GM21529 (cell line): ENCODE data around the gene PNMA8A.
"Not testable (repeated sequence)": the region's sequence is repeated elsewhere in the genome, so short reads cannot be mapped to it uniquely, and the experiment has no call there.

Experiments
- ATAC-seq: cut with Tn5 transposase; IDR thresholded peaks from one replicate; pipeline ENCODE4 v1.9.1; 2021; ENCODE audit not compliant: unreplicated experiment

Gene PNMA8A, protein sequence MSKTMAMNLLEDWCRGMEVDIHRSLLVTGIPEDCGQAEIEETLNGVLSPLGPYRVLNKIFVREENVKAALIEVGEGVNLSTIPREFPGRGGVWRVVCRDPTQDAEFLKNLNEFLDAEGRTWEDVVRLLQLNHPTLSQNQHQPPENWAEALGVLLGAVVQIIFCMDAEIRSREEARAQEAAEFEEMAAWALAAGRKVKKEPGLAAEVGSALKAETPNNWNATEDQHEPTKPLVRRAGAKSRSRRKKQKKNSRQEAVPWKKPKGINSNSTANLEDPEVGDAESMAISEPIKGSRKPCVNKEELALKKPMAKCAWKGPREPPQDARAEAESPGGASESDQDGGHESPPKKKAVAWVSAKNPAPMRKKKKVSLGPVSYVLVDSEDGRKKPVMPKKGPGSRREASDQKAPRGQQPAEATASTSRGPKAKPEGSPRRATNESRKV

GRCh38 chr19:46471116-46471733 is at the start of gene PNMA8A:
PNMA8A (minus strand) TSS chr19:46471563; CDS start chr19:46471035, 528 bp downstream.
- ATAC-seq = no peak

- no peak for ATAC-seq
Measured at GRCh38 chr19:46520616-46521015, 49.3 kb upstream of the PNMA8A start.

DNA sequence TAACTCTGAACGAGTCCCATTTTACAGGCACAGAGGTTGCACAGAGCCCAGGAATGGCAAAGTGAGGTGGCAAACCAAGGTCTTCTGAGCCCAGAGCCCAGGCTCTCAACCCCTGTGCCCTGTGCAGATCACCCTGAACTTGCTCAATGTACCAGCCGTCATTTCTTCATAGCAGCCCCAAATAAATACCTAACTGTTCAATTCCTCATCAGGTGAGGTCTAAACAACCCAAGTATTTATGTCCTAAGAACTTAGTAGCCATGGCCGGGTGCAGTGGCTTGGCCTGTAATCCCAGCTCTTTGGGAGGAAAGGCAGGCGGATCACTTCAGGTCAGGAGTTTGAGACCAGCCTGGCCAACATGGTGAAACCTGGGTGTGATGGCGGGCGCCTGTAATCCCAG is 46.1 kb upstream of the PNMA8A start:
- ATAC-seq = no peak

DNA sequence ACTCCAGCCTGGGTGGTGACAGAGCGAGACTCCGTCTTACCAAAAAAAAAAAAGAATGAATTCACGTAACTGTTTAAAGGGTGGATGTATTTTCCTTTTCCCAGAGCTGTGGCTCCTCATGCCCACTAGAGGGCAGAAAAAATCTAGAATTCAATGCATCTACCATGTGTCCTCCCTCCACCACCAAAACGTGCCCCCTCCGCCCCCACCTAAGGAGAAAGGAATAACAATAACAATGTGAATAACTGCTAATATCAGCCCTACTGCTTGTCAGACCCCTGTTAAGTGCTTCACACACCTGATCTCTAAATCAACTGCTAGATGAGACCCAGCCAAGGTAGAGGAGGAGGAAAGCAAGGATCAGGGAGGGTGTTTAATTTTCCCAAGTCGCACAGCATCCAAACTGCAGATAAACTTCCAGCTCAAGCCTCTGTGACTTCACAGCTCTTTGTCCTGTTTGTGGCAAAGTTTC is 44.6 kb upstream of the PNMA8A start:
- no peak for ATAC-seq

DNA sequence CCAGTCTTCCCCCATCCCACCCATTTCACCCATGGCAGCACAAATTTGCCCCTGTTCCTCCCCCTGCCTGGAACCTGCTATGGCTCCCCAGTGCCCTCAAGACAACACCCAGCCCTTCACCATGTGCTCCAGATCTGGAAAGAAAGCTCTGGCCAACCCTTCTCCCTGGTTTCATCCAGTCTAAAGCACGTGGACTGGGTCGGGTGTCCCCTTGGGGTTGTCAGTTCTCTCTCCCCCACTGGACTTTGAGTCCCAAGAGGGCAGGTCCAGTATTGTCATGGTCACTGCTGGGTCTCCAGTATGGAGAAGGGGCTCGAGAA is 43.9 kb upstream of the PNMA8A start:
- no peak for ATAC-seq

DNA sequence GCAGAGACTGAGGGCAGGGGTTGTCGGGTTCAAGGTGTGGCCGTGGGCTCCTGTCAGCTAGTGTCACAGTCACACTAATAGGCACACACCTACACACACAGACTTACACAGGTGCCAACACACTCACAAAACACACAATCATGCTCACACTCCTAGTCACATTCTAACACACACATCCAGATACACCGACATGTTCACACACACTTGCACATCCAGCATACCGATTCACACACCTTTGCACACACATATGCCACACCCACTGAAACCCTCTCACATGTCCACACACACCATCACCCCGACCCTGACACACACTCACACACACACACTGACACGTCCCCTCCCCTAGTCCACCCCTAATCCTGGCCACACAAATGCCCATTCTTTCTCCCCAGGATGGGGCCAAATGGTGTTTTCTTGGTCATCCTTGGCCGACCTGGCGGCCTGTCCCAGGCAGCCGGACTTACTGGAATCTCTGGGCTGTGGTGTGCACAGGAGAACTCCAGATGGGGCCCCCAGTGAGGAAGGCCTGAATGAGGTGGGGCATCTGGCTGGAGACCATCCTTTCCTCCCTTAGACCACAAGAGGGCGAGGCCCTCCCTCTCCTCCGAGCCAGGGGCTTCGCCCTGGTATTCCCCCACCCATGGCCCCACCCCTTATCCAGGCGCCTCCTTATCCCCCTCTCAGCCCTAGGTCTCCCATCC is 43.4 kb upstream of the PNMA8A start:
- no peak for ATAC-seq

DNA sequence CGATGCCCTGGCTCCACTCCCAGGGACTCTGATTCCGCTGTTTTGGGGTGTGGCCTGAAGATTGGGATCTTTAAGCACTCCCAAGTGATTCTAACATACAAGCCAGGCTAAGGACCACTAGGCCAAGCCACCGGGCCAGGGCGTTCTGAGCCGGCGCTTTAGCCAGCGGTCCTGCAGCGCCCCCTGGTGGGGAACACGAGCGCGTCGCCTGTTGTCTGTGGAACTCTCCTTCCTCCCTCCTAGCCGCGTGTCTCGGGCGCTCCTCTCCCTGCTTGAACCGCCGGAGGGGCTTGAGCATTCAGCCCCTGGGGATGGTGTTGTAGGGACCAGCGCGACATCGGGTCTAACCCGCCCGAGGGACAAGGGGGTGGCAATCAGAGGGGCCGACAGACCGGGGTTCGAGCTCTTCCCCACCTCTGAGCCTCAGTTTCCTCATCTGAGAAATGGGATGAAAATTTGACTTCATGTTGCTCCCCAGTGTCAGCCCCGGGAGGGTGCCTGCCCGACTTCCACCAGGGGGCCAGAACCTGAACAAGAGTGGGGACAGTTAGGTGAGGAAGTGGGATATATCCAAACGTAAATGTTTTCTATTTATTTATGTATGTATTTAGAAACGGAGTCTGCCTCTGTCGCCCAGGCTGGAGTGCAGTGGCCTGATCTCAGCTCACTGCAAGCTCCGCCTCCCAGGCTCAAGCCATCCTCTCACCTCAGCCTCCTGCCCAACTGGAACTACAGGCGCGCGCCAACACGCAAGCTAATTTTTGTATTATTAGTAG is 42.3 kb upstream of the PNMA8A start:
- ATAC-seq = no peak

- ATAC-seq = no peak
Measured at GRCh38 chr19:46511237-46511636, 39.9 kb upstream of the PNMA8A start.

DNA sequence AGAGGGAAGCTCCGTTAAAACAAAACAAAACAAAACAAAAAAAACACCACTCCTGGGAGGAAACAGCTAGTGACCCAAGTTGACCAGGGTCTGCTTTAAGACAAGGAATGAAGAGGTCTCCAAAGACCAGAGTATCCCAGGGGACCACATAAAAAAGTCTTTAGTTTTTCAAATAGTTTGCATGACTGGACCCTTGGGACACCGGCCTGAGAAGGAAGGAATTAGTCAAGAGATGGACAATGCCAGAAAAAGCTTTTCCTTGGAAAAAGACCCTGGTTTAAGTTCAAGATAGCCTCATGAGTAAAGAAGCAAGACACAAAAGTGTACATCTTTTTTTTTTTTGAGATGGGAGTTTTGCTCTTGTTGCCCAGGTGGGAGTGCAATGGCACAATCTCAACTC is 36.8 kb upstream of the PNMA8A start:
- no peak for ATAC-seq

- no peak for ATAC-seq
Measured at GRCh38 chr19:46503848-46504453, 32.6 kb upstream of the PNMA8A start.

GRCh38 chr19:46502891-46503290 is 31.5 kb upstream of the PNMA8A start:
- no peak for ATAC-seq

- ATAC-seq = no peak
Measured at GRCh38 chr19:46499692-46500091, 28.3 kb upstream of the PNMA8A start.

GRCh38 chr19:46497773-46498172 is 26.4 kb upstream of the PNMA8A start:
- no peak for ATAC-seq

GRCh38 chr19:46496886-46497285 is 25.5 kb upstream of the PNMA8A start:
- ATAC-seq = not testable (repeated sequence)

GRCh38 chr19:46496304-46496703 is 24.9 kb upstream of the PNMA8A start:
- ATAC-seq = no peak

DNA sequence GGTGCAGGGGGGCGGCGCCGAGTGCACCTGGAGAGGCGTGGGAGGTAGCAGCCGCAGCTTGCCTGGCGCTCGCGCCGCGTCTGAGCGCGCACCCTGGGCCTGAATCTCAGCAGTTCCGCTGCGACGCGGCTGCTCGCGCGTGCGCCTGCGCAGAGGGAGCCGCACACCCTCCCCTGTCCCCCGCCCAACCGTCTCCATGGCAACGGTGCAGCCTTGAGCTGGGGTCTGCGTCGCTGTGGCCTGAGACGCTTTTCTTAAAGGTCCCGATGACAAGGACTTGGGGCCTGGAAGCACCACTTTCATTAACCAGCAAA is 24.4 kb upstream of the PNMA8A start, which contains the start of gene PNMA8B:
PNMA8B (minus strand) TSS at position 82 of the 314 bp plus-strand sequence. CDS start 402 bp downstream, outside the sequence.
- no peak for ATAC-seq

- no peak for ATAC-seq
Measured at GRCh38 chr19:46494941-46495785, 23.8 kb upstream of the PNMA8A start.

- no peak for ATAC-seq
Measured at GRCh38 chr19:46494146-46494940, 23.0 kb upstream of the PNMA8A start.
